ENCODE data around the gene ZBTB5.
"Not testable (repeated sequence)": the region's sequence is repeated elsewhere in the genome, so short reads cannot be mapped to it uniquely, and the experiment has no call there.

ZBTB5 gene

GRCh38 chr9:37485389-37486255 lies 20.4 kb upstream of the ZBTB5 start, which contains the start of gene POLR1E:
TSS of gene POLR1E (plus strand) at chr9:37485948. CDS start at chr9:37486048, 100 bp downstream.
- peak; percentile 99 for DNase-seq

- no peak for DNase-seq
These were observed 15.5 kb upstream of the ZBTB5 start for GRCh38 chr9:37480759-37481158.

GRCh38 chr9:37477987-37478619 lies 12.9 kb upstream of the ZBTB5 start:
- not testable (repeated sequence) for DNase-seq

- not testable (repeated sequence) for DNase-seq
These were observed 12.2 kb upstream of the ZBTB5 start for GRCh38 chr9:37477443-37477842.

GRCh38 chr9:37476930-37477329 lies 11.7 kb upstream of the ZBTB5 start:
- DNase-seq: no peak

- DNase-seq: no peak
These were observed 9.2 kb upstream of the ZBTB5 start for GRCh38 chr9:37474438-37474837.

GRCh38 chr9:37473982-37474381 lies 8.7 kb upstream of the ZBTB5 start:
- not testable (repeated sequence) for DNase-seq

- no peak for DNase-seq
These were observed 6.9 kb upstream of the ZBTB5 start for GRCh38 chr9:37471942-37472684.

GRCh38 chr9:37468620-37469019 lies 3.4 kb upstream of the ZBTB5 start:
- no peak for DNase-seq

- DNase-seq: not testable (repeated sequence)
These were observed 2.3 kb upstream of the ZBTB5 start for GRCh38 chr9:37467530-37467929.

GRCh38 chr9:37466037-37466709 lies 923 bp upstream of the ZBTB5 start:
- peak; percentile 63 for DNase-seq

GRCh38 chr9:37464426-37465248 lies 613 bp downstream of the ZBTB5 start:
- DNase-seq: no peak

- DNase-seq: no peak
These were observed 1.2 kb downstream of the ZBTB5 start for GRCh38 chr9:37464006-37464405.

- no peak for DNase-seq
These were observed 8.4 kb downstream of the ZBTB5 start for GRCh38 chr9:37456817-37457216.

- no peak for DNase-seq
These were observed 9.2 kb downstream of the ZBTB5 start for GRCh38 chr9:37455884-37456647.

GRCh38 chr9:37454238-37454637 lies 11.0 kb downstream of the ZBTB5 start:
- no peak for DNase-seq

- no peak for DNase-seq
These were observed 11.4 kb downstream of the ZBTB5 start for GRCh38 chr9:37453827-37454226.

GRCh38 chr9:37452611-37453010 lies 12.6 kb downstream of the ZBTB5 start:
- DNase-seq: no peak

GRCh38 chr9:37451628-37452027 lies 13.6 kb downstream of the ZBTB5 start:
- DNase-seq: no peak

GRCh38 chr9:37449862-37450632 lies 15.2 kb downstream of the ZBTB5 start:
- DNase-seq: no peak

All from activated CD4-positive, CD25-positive, alpha-beta regulatory T cell treated with anti-CD3 and anti-CD28 coated beads, Interleukin-2, amount 50 U/mL, for 72 hours (primary cell).